ENCODE results near the gene SYNRG.

SYNRG gene

DNA sequence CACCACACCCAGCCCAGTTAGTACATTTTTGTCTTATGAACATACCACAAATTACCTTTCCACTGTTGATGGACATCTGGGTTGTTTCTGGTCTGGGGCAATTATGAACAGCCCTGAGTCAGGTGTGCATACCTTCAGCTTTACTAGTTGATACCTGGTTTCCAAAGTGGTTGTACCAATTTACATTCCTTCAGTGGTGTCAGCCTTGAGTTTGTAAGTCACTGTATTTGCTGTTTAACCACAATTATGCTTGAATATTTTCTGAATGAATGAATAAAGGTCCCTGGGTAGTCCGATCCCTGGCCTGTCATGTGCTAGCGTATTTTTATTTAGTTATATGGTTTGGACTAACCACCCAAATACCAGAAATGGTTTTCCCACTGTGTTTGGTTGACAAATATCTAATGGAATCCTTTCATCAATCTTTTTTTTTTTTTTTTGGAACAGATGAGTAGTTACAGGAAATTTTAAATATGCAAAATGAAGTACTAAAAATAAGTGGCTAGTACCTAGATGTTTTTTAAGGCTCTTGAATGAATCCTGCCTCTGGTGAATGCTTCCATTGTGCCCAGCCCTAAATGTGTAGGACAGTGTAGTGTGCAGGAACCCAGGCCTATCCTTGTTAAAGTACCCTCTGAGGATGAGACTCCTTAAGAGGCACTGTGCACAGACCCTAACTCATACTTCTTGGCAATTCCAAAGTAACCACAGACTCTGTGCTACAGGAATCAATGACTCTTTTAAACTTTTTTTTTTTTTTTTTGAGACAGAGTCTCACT lies 115.8 kb downstream of the SYNRG start:
- no peak for FAIRE-seq

DNA sequence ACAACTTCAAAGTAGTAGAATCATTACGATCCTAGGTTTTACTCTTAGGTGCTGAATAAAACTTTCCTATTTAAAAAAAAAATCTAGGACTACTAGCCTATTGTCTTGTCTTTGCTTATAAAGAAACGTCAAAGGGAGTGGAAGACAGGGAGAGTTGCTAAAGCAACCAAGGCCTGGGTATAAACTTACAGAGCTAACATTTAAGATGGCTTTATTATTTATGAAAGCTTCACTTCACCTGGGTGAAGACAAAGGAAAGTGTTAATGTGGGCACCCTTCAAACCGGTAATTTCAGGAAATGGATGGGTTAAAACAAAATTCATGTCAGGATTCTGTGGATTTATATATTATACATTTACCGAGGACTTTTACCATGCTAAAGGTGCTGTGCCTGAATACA lies 117.1 kb downstream of the SYNRG start:
- FAIRE-seq = no peak

DNA sequence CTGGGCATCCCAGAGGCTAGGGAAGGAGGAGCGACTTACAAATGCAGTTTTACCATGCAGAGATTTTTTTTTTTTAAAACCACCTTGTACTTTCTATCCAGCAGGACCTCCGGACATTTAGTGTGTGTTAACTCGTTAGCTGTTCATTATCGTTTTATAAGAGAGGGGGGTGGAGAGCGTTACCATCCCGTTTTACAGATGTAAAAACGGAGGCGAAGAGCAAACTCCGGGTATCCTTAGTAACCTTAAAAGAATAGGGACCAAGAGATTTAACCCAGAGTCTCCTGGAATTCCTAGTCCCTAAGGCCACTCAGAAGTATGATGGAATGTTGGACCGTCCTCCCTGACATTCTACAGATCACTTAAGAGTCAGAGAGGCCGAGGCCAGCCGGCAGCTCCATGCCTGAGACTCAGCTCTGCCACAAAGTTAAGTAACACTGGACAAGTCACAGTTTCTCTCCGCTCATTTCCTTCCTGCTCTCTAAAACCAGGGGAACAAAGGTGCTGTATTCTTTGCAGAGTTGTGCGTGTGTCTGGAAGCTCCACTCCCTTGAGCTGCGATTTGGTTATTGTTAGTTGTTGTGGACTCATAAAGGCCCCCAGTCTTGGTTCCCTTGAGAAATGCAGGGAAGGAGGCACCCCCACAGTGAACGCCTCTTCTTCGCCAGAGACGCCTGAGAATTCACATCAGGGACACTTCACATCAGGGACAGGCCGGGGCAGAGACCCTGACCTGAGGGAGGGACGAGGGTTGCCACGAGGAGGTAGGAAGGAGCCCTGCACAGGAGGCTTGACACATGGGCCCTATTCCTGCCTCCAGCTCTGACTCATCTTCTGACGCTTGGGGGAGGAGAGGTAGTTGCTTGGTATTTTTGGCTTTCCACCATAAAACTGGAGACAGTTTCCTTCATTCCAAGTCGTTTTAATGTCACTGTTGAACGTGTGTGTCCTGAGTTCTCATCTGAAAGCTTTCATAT lies 118.3 kb downstream of the SYNRG start:
- FAIRE-seq = no peak

DNA sequence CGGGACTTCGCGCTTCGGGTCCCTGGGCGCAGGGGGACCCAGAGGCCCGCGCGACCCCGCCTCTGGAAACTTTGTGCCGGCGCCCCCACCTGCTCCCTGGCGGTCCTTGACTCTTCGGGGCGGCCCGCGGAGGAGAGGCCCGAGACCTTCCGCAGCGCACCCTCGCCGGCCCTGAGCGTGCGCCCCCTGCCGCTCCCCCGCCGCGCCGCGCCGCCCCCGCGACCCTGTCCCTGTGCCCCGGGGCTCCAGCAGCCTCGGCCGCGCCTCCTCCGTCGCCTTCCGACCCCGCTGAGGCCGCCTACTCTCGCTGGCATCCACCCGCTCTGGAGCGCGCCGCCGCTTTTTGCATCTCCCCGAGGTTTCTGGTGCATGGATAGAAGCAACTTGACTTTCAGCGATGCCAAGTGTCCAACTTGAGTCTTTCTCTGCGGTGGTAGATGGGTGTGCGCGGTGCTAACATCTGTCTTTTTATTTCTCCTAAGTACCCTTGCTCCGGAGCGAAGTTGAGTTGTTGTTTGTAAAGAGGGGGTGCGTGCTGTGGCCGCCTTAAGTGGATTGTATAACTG lies 119.1 kb downstream of the SYNRG start:
- FAIRE-seq = no peak

DNA sequence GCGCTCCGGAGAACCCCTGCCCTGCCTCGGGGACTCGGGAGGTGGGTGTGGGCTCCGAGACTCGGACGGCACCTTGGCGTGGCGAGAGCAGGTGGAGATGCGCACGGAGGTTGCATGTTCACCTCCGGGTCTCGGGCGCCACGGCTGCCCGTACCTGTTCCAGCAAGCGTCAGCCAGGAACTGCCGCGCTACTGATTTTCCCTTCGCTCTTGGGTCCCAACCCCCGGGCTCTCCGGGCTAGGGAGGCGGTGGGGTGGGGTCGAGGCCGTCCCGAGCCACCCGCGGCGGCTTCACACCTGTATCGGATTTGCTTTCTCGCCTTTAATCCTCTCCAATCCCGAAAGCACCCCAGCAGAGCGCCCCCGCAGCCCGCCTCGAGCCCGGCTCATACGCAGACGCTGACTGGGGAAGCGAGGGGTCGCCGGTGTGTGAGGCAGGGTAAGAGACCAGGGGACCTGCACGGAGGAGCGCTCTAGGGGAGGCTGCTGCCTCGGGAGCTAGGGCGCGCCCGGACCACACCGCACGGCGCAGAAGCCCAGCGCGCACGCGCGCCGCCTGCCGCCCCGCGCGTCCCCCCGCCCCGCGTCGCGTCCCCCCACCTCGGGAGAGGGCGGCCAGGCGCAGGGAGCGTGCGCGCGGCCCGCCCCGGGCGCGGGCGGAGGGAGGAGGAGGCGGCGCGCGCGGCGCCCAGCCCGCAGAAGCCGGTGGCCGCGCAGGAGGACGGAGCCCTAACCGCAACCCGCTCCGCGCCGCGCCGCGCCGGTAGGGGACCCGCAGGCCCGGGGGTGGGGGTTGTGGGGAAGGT lies 119.8 kb downstream of the SYNRG start, which contains the start of gene DUSP14:
TSS of gene DUSP14 (plus strand) at position 695 of the 805 bp plus-strand sequence. CDS start 22,382 bp downstream, outside the sequence.
- no peak for FAIRE-seq

DNA sequence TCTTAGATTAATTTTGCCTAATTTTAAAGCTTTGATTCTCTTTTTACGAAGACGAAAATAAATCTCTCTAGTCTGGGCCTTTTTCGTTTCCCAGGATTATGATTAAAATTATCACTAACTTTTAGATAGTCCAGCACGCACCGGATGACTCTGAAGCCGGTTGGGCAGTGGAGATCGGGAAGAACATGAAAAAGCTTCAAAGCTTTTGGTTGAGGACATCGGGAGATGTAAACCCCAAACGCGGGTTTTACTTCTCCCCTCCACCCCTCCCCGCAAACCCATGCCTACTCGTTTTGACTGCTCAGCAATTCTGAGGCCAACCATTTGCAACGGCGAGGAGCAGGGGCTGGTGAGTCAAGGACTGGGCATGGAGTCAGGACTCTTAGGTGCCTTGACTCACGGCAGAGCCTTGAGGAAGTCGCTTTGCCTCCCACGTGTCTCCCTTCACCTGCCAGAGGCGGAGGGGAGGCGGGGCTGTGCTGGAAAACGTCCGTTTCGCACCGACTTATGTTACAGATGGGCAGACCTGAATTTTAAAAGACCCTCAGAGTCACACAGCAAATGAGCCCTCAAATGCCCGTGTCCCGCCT lies 120.5 kb downstream of the SYNRG start:
- FAIRE-seq = no peak

DNA sequence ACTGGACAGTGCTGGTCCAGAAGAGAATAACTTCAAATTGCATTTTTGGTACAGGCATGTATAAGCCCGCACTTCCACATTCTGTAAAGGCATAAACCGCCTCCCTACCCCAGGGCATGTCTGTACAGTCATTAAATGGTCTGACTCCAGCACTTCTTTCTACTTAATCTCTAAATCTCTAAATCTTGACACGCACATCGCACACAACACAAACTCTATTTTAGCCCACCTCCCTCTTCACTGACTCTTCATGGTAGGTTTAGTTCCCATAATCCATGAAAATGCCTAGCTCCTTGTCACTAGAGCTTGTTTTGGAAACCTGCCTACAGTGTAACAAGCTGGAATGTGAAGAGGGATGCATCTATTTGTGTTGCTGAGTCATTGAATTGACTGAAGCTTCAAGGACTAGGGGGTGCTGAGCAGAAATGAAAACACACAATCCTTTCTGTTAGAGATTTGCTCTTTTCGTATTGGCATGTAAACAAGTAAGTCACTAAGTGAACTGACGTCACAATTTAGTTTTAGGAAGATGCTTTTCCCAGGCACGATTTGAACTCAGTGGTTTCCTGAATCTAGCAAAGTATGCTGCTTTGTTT lies 121.1 kb downstream of the SYNRG start:
- no peak for FAIRE-seq

DNA sequence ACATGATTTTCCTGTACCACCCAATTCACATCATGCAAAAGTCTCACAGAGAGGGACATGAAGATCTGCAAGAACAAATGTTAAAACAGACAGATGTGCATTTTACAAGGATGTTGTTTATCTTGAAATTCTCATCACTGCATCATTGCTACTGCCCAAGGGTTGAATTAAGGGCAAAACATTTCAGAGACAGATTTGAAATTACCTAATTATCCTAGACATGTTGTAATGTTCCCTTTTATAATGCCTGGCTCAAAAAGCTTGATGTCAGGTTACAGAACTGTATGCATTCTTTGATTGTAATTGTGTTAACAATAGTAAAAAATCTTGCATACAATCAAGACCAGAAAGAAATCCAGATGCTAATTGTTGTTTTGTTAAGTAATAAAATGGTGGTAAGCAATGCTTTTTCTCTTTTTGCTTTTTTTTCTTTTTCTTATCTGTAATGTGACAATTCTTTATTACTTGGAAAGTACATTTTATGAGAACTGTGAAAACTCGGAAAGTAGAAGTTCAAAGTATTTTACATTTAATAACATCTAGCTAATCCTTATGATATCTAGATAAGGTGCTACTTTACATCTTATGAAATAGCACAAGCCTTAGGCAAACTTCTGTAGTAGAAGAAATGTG lies 123.2 kb downstream of the SYNRG start:
- no peak for FAIRE-seq

DNA sequence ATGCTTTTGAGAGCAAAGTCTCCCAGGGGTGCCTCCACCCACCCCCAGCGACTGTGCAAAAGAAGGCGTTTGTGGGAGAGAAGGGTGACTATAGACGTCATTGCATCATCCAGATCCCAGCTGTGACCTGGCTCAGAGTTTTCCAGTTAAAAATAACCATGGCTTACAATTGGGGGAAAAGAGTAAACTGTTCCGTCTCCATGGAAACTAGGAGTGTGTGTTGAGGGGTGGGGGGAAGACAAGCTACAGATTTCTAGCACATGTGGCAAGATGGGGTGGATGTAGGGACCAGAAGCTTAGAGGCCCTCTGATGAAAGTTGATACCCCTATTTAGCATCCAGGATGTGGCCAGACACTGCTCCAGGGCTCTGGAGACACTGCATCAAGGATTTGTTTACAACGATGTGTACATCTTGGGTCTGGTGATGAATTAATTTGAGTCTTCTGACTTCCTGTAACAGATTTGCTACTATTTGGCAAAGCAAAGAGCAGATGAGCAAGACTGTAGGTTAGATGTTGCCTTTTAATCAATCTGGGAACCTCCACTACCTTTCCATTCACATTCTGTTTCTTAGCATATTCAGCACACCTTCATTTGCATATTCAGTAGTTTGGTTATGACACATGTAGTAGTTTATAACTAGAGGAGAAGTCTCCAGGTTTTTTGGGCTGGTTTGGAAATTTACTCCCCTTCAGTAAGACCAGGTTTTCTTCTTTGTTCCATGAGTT lies 125.7 kb downstream of the SYNRG start:
- no peak for FAIRE-seq

DNA sequence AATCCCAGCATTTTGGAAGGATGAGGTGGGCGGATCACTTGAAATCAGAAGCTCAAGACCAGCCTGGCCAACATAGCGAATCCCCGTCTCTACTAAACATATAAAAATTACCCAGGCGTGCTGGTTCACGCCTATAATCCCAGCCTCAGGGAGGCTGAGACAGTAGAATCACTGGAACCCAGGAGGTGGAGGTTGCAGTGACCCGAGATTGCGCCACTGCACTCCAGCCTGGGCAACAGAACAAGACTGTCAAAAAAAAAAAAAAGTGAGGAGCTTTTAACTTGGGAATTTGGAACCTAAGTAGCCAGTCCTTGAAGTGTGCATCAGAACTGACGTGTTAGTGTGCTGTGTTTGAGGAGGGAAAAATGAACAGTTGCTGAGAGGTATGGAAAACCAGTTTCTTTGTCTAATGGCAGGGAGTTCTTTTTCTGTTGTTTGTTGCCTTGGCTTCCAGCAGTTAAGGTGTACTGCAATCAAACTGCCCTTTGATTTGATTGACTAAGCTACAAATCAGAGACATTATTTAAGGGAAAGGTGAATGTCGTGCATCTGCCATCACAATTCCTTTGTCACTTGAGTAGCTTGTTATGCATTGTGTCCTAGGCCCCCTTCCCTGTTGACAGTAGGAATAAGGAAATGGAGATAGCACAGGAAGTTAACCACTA lies 128.1 kb downstream of the SYNRG start:
- no peak for FAIRE-seq

DNA sequence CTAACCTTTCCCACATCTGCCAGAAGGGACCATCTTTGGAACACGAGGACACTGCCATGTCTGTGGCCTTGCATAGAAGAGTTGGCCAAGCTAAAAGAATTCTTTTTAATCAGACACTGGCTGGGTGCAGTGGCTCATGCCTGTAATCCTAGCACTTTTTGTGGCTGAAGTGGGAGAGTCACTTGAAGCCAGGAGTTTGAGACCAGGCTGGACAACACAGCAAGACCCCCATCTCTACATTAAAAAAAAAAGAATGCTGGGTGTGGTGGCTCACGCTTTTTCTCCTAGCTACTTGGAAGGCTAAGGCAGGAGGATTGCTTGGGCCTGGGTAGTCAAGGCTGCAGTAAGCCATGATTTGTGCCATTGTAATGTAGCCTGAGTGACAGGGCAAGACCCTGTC lies 128.8 kb downstream of the SYNRG start:
- no peak for FAIRE-seq

DNA sequence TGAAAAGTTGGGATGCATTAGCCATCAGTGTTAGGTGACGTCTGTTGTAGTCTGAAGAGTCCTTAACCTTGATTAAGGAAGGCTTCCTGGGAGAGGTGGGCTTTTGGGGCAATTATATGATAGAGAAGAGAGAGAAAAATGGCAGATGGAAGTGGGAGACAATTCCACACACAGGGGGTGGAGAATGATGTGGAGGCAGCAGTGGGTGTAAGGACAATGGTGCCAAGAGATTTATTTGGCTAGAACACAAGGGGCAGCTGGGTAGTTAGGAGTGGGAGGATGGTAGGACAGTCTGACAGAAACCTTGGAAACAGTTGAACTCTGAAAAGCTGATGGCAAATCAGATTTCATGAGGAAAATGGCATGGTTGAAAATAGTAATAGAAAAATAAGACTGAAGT lies 130.2 kb downstream of the SYNRG start:
- no peak for FAIRE-seq

DNA sequence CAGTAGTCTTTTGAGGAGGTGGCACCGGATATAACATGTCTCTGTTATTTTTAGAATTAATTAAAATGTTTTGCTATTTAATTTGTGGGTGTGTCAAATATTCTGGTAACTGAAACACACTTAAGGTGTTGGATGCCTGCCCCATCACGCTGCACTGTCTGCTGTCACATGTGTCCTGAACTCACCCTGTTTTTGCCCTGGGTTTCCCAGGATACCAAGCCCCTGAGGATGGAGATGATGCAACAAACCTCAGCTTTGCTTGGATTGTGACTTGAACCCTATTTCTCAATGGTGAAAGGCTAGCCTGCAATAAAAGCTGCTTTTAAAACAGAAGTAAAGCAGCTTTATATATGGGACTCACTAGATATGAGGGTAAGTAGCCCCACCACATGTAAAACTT lies 131.0 kb downstream of the SYNRG start:
- no peak for FAIRE-seq

DNA sequence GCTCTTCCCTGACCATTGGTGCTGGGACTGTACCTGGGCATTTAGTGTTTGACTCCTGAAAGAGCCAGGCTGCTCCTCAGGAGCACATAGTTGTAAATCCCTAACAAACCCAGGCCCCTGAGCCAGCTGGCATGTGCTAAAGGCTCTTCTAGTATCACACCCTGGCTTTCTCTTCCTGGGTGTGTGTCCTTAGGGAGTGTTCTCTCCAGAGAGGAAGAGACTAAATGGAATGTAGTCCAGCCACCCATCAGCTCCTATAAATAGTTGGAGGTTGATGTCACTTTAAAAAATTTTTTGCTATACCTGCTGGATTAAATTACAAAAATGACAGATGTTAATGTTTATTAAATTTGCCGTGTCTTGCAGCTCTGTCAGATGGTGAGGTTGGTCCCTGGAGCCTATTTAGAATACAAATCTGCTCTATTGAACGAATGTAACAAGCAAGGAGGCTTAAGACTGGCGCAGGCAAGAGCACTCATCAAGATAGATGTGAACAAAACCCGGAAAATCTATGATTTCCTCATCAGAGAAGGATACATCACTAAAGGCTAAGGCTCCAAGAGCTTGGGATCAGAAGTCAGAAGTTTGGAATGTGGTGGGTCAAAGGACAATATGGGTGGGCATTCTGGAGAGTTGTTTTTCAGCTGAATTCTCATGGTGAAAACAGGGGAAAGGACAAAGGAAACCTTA lies 132.6 kb downstream of the SYNRG start:
- FAIRE-seq = no peak

DNA sequence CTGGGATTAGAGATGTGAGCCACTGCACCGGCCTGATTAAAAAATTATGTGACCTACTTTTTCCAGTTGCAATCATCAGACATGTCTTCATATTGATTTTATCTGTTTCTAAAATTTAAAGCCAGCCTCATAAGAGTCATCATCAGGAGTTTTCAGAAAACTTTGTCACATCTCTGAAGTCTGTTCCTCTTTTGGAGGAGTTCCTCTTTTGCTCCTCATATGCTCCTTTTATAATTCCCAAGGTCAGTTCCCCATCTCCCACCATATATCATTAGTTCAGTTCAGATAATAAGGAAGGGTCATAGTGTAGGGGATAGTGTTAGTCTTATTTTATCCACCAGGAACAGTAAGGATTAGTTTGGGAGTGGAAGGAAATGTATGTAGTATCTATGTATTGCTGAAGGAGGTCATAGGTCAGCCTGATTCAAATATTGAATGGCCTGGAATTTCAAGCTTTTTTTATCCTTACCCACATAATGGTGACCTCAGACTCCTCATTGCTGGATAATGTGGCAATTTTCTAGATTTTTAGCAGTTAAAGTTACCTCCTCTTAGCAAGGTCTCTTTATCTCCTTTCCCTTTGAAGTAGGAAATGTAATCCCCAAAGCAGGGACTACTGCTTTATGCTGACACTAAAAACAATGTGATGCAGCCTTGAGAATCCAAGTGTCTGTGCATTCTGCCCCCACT lies 133.3 kb downstream of the SYNRG start:
- FAIRE-seq = no peak

DNA sequence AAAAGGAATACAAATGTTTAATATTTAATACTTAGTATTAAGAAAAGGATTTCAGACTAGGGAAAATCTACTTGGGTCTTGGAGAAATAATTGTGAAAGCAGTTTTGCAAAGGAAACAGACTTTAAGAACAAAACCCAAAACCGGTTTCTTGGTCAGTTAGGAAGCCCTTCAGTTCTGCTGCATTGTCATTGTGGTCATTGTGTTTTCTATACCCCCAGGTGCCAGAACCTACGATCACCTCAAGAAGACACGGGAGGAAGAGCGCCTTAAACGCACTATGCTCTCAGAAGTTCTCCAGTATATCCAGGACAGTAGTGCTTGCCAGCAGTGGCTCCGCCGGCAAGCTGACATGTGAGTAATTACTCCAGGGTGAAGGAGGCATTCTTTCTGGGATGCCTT lies 139.0 kb downstream of the SYNRG start:
- no peak for FAIRE-seq

DNA sequence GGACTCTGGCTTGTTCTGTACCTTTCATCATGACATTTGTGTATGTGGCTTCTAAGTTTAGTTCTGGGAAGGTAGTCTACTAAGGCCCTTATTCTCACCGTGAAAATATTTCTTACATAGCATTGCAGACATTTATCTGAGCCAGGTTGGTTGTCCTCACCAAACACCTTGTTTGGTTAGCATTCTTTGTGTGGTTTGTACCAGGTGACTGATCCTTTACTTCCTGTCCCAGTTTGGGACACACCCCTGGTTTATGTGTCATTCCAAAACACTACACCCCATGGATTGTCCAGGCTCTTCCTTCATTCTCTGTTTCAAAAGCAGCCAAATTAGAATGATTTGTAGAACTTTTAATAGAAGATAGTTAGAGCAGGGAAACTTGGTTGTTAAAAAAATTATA lies 142.7 kb downstream of the SYNRG start:
- no peak for FAIRE-seq

DNA sequence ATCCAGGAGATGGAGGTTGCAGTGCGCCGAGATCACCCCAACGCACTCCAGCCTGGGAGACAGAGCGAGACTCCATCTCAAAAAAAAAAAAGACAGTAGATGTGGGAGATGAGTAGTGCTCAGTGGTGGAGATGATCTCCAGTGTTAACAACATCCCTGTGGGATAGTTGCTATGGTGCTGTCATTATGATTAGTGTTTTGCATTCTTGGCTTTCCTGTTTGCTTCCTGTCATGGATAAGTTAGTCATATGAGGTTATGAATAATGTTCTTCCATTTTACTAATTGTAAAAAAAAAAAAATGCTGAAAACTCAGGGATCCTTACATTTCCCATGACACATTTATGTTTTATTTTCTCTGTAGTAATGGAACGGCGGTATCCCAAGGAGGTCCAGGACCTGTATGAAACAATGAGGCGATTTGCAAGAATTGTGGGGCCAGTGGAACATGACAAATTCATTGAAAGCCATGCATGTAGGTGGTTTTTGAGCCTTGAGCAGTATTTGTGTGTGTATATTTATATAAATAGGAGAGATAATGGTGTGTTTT lies 144.1 kb downstream of the SYNRG start:
- no peak for FAIRE-seq

Measured in endometrium (tissue), 2 donors.